DMS53 (cell line): ENCODE data around the gene GFRAL.
"Not testable (repeated sequence)": the region's sequence is repeated elsewhere in the genome, so short reads cannot be mapped to it uniquely, and the experiment has no call there.

Experiments
- DNase-seq: peaks from one replicate; lab custom pipeline; 2025; lab: John Stamatoyannopoulos, UW

GFRAL gene, protein sequence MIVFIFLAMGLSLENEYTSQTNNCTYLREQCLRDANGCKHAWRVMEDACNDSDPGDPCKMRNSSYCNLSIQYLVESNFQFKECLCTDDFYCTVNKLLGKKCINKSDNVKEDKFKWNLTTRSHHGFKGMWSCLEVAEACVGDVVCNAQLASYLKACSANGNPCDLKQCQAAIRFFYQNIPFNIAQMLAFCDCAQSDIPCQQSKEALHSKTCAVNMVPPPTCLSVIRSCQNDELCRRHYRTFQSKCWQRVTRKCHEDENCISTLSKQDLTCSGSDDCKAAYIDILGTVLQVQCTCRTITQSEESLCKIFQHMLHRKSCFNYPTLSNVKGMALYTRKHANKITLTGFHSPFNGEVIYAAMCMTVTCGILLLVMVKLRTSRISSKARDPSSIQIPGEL

DNA sequence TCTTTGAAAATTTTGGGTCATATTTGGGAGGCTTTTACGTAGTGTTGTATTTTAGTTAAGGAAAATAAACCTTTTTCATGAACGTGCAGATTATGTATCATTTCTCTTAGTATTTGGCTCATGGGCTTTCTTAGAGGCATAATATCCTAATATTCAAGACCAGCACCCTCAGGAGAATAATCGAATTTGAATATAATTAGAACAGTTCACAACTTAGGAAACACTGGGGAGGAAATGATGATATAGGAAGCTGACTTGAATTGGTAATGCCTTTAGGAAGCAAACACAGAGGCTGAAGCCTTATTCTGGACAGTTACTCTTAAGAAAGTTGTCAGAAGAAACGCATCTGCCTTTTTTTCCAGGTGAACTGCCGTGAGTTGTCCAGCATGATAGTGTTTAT is at the start of gene GFRAL:
GFRAL (plus strand) TSS at position 301 of the 400 bp plus-strand sequence; CDS start at position 387, 86 bp downstream.
- no peak for DNase-seq

- no peak for DNase-seq
Measured at GRCh38 chr6:55277646-55278045, 49.6 kb upstream of the GFRAL start.

DNA sequence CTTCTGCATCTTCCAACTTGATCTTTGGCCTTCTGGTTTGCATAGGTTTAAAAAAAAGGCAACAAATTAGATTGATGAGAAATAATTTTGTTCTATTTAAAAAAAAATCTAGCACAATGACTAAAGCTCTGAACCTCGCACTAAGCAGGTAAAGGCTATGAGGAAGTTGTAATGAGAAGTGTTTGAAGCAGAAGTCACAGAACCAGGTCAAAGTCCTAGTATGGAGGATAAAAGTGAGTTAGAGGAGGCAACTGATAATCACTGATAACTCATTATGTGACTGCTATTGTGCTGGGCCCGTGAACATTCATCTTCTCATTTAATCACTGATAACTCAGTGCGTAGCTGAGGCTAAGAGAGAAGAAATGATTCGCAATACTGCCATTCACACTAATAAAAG is 46.1 kb upstream of the GFRAL start:
- no peak for DNase-seq

DNA sequence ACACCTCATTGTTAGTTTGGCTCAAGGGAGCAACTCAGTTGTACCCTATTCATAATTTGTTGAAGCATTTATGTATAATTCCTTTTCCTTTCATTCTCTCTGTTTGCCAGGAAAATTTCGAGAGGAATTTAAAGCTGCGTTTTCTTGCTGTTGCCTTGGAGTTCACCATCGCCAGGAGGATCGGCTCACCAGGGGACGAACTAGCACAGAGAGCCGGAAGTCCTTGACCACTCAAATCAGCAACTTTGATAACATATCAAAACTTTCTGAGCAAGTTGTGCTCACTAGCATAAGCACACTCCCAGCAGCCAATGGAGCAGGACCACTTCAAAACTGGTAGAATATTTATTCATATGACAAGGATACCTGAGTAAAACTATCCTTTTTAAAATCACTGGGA is 45.2 kb upstream of the GFRAL start:
- DNase-seq: no peak

- DNase-seq: no peak
Measured at GRCh38 chr6:55286824-55287223, 40.4 kb upstream of the GFRAL start.

GRCh38 chr6:55290736-55291135 is 36.5 kb upstream of the GFRAL start:
- DNase-seq: no peak

GRCh38 chr6:55293116-55293515 is 34.2 kb upstream of the GFRAL start:
- DNase-seq: peak; percentile 58

- DNase-seq: not testable (repeated sequence)
Measured at GRCh38 chr6:55297214-55297613, 30.1 kb upstream of the GFRAL start.

- no peak for DNase-seq
Measured at GRCh38 chr6:55299286-55299985, 27.8 kb upstream of the GFRAL start.

GRCh38 chr6:55304747-55305146 is 22.5 kb upstream of the GFRAL start:
- no peak for DNase-seq

DNA sequence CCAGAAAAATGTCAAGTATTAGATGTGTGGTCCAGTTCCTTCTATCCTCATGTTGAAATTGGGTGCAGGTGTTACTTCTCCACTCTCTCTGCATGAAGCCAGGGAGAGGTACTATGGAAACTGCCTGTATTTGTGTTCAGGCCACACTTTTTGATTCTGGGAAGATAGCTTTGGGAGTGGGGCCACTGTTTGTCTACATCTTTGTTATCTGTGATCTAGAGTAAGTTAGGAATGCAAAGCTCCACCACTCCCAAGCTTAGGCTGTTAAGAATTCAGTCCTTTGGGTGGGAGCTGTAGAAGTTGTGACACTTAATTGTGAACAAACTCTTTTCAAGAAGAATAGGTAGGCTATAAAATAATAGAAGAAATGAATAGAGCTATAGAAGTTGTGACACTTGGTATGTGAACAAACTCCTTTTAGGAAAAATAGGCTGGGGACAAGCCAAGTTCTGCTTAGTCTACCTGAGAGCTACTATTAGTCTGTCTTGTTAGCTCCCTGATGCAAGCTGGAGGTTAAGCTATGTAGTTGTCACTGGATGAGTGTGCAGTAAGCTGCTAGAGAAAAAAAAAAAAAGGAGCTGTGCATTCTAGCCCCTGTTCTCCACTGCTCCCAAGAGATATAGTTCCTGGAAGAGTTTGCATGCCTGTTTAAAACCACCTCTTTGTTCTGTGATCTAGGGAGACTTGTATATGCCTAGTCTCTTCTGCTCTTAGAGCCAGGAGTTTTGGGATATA is 7.1 kb upstream of the GFRAL start:
- DNase-seq: no peak

- no peak for DNase-seq
Measured at GRCh38 chr6:55320696-55321086, 6.6 kb upstream of the GFRAL start.

DNA sequence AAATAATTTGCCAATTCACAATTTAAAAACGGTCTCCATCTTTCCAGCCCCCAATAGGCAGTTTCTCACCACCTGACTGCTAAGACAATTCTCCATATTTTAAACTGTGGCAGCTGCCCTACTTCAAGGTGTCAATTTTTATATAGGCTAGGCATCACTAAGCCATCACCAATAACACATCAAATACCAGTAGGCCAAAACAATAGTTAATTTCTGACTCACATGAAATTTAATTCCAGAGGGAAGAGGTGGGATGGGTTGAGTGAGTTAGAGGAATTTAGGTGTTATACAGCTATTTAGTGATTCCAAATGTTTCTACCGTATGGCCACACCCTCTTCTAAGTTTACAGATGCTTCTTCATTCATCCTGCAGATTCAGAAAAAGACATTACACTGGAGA is 49.9 kb downstream of the GFRAL start:
- DNase-seq: no peak

DNA sequence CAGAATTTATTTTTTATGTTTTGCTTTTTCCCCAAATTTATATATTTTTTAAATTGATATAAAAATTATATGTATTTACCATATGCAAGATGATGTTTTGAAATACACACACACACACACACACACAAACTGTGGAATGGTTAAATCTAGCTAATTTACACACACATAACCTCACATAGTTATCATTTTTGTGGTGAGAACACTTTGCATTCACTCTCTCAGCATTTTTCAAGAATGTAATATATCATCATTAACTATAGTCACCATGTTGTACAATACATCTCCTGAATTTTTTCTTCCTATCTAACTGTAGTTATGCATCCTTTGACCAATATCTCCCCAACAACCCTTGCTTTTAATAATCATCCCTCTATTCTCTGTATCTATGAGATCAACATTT is 52.2 kb downstream of the GFRAL start:
- no peak for DNase-seq

- no peak for DNase-seq
Measured at GRCh38 chr6:55379895-55380294, 52.6 kb downstream of the GFRAL start.

DNA sequence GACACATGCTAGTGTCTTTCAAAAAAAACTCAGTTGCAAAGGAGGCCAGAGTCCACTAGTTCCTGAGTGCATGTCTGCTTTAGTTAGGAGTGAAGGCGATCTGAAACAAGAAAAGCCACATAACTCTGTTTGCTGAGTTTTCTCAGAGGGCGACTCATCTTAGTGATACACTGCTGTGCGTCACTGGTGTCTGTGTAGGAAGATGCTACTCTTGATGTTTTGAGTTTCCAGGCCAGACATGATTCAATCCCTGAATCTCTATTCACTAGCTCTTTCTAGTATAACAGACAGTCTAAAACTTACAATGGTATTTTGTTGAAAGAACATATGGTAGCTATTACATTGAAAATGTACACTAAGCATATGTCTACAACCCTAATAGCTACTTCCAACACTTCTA is 60.9 kb downstream of the GFRAL start:
- DNase-seq: no peak

DNA sequence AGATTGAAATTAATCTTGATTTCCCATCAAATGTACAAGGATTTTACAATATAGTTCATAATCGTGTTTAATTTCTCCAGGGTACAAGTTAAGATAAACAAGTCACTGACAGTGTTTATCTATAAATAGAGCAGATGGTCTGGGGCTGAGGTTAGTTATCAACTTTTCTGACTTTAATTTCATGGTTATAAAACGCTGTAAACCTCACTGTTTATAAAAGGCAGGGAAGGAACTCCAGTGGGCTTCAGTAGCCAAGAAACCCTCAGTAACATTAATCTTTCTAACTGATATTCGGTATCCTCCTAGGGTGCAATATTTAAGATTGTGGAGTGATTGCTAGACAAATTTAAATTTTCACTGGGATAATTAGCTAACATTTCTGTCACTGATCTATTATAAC is 68.6 kb downstream of the GFRAL start:
- no peak for DNase-seq

- no peak for DNase-seq
Measured at GRCh38 chr6:55397986-55398385, 70.7 kb downstream of the GFRAL start.

- no peak for DNase-seq
Measured at GRCh38 chr6:55399351-55399750, 72.1 kb downstream of the GFRAL start.

GRCh38 chr6:55405474-55406235 is 78.4 kb downstream of the GFRAL start:
- DNase-seq: no peak

GRCh38 chr6:55410674-55411073 is 83.4 kb downstream of the GFRAL start:
- DNase-seq: peak; percentile 4

DNA sequence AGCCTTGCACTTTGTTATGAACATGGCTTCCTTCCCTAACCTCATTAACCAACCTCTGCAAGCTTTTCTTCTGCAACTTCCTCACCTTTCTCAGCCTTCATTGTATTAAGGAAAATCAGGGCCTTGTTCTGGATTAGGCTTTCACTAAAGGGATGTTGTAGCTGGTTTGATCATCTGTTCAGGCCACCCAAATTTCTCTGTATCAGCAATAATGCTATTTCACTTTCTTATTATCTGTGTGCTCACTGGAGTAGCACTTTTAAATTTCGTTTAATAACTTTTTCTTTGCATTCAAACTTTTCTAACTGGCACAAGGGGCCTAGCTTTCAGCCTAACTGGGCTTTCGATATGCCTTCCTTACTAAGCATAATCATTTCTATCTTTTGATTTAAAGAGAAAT is 96.7 kb downstream of the GFRAL start:
- no peak for DNase-seq
